H54 (cell line): ENCODE measurements around the gene FOXD1.
A peak's percentile ranks its signal among the peaks of the same experiment; 100 is the strongest.
"Not testable (repeated sequence)": the region's sequence is repeated elsewhere in the genome, so short reads cannot be mapped to it uniquely, and the experiment has no call there.

ENCODE experiments used
- DNase-seq: peaks from one replicate; pipeline ENCODE4 v3.0.0; 2011; ENCODE audit warnings: low spot score, mixed read lengths; ENCODE audit not compliant: insufficient read length
- FAIRE-seq: peaks from 3 replicates; lab custom pipeline; 2011; peaks lifted over from hg19 to GRCh38; lab: Jason Lieb, UNC
- POLR2A ChIP-seq: IDR thresholded peaks from 2 replicates; pipeline ENCODE4 v1.6.1; 2011; ENCODE audit warnings: low read depth, mild to moderate bottlenecking, low read length

Gene FOXD1

GRCh38 chr5:73483676-73484075, 35.1 kb upstream of the FOXD1 start:
- no peak for TF ChIP-seq POLR2A
- DNase-seq (no peak), FAIRE-seq (no peak)

DNA sequence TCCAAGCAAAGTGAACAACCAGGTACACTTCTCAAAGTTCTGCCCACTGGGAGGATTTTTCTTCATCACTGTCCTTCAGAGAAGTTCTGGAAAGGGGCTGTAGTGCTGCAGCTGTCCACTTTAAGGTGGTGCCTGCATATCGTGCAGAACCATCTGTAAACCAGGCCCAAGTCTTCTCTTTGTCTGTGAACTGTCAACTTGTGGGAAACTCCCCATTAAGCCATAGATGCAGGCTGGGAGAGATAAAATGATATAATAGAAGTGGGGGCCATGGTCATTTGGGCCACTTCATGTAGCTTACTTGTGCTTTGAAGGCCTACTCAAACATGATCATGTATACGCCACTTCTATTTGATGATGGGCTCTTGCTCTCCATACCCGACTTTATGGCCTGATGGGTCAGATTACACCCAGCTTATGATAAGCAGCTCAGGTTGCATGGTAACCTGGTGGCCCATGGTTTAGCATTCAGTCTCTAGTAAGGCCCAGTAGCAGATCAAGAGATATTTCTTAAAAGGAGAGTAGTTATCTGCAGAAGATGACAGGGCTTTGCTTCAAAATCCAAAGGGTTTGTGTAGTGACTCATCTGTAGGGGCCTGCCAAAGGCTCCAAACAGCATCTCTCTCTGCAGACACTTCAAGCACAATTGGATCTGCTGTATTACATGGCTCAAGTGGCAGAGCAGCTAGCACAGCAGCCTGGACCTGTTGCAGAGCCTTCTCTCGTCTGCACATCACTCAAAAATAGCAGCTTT, 34.0 kb upstream of the FOXD1 start:
- TF ChIP-seq POLR2A = no peak
- no peak for FAIRE-seq
- no peak for DNase-seq

GRCh38 chr5:73480500-73480899, 31.9 kb upstream of the FOXD1 start:
- DNase-seq (no peak), FAIRE-seq (no peak)
- TF ChIP-seq POLR2A = no peak

DNA sequence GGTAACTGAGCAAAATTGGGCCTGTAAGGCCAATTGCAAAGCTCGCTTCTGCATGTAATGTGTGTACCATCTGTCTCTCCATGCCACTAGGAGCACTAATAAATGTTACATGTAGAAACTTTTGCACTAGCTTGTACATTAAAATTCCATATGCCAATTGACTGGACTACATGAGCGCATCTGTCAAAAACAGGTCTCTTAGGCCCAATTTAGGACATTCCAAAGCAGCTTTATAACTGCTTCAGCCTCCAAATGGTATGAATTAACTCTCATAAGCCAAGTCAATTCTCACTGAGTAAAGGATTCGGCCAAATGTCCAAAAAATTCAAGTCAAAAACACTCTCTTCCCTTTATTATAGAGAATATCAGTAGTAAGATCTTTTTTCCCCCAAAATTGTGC, 23.5 kb upstream of the FOXD1 start:
- FAIRE-seq (no peak), DNase-seq (no peak)
- no peak for TF ChIP-seq POLR2A

DNA sequence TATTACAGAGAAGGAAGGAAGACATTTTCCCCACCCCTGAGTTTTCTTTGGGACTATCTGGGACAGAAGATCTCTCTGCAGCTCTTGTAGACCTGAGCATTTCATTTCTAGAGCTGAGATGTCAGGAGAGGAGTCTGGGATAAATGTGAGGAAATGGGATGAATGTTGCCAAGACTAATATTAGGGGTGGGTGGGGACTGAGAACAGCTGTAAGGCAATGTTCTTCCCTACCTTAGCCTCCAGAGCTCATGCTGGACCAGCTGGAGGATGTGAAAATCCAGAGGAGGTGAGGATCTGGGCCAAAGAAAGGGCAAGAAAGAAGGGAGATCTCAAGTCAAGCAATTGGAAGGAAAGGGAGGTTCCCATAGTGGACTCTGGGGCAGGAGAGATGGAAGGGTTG, 23.1 kb upstream of the FOXD1 start:
- no peak for FAIRE-seq

GRCh38 chr5:73469878-73470277, 21.3 kb upstream of the FOXD1 start:
- FAIRE-seq = no peak
- no peak for DNase-seq
- TF ChIP-seq POLR2A = no peak

More for the DNA sequence above, 23.1 kb upstream of the FOXD1 start:
- DNase-seq = no peak
- no peak for TF ChIP-seq POLR2A

DNA sequence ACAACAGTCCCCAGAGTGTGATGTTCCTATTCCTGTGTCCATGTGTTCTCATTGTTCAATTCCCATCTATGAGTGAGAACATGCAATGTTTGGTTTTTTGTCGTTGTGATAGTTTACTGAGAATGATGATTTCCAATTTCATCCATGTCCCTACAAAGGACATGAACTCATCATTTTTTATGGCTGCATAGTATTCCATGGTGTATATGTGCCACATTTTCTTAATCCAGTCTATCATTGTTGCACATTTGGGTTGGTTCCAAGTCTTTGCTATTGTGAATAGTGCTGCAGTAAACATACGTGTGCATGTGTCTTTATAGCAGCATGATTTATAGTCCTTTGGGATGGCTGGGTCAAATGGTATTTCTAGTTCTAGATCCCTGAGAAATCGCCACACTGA, 20.1 kb upstream of the FOXD1 start:
- DNase-seq, FAIRE-seq: not testable (repeated sequence)

DNA sequence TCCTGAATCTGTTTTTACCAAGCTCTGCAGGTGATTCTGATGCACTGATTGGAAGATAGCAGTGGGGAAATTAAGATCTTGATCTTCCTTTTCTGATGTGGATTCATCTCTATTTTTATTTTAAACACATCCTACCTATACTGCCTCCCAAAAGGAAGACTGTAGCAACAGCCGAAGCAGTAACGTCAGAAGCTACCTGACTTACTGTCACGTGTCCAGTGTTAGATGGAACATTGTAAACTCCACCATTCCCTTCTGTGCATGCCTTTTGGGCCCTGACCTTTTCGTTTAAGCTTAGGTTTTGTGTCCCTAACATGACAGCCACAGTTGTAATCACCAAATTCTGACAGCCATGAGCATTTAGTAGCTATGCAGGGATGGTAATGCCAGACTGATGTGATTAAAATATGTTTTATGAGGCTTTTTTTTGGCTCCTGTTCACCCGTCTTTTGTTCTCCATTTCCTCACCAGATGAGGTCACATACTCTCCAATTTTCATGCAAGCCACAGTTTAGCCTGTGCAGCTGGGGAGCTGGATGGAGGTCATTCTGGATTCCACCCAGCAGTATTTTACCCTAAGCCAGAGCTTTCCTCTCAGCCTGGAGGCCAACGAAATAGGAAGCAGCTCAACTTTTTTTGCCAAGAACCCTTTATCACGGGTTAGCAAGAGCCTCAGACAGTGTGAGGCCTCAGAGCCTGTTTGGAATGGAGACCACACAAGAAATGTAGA, 15.6 kb upstream of the FOXD1 start:
- DNase-seq = no peak
- no peak for FAIRE-seq

DNA sequence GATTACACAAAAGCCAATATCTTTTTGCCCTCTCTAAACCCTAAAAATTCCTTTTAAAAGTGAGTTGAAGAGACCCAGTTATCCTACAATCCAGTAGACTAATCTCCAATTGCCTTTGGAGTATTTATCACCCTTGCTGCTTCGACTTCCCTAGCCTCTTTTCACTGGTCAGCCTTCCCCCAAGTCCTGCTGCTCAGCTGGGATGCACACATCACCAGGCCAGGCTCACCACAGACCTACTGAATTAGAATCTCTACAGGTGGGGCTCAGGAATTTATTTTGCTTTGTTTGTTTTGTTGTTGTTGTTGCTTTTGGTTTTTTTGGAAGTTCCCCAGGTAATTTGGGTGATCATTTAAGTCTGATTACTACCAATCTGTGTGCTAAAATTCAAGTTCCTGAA, 11.6 kb upstream of the FOXD1 start:
- DNase-seq = no peak
- FAIRE-seq = no peak
- TF ChIP-seq POLR2A = no peak

More for the DNA sequence above, 15.6 kb upstream of the FOXD1 start:
- no peak for TF ChIP-seq POLR2A

GRCh38 chr5:73459366-73459765, 10.8 kb upstream of the FOXD1 start:
- no peak for FAIRE-seq
- no peak for TF ChIP-seq POLR2A
- no peak for DNase-seq

- not testable (repeated sequence) for FAIRE-seq, DNase-seq
Measured at GRCh38 chr5:73456462-73456861, 7.9 kb upstream of the FOXD1 start.

- FAIRE-seq = peak; percentile 82
- no peak for DNase-seq
- TF ChIP-seq POLR2A = no peak
Measured at GRCh38 chr5:73454379-73455036, 5.9 kb upstream of the FOXD1 start.

GRCh38 chr5:73452215-73452614, 3.6 kb upstream of the FOXD1 start:
- TF ChIP-seq POLR2A = no peak
- FAIRE-seq = no peak
- no peak for DNase-seq

- FAIRE-seq = no peak
- TF ChIP-seq POLR2A = no peak
- DNase-seq = no peak
Measured at GRCh38 chr5:73451224-73452130, 2.9 kb upstream of the FOXD1 start.
